DMS114 treated with DMSO at 0.1 percent for 48 hours (cell line): ENCODE data around the gene TYMS.
"Not testable (repeated sequence)": the region's sequence is repeated elsewhere in the genome, so short reads cannot be mapped to it uniquely, and the experiment has no call there.

Experiments used
- DNase-seq: peaks from one replicate; lab custom pipeline; 2025; ENCODE audit not compliant: unreplicated experiment; lab: John Stamatoyannopoulos, UW

The TYMS gene

DNA sequence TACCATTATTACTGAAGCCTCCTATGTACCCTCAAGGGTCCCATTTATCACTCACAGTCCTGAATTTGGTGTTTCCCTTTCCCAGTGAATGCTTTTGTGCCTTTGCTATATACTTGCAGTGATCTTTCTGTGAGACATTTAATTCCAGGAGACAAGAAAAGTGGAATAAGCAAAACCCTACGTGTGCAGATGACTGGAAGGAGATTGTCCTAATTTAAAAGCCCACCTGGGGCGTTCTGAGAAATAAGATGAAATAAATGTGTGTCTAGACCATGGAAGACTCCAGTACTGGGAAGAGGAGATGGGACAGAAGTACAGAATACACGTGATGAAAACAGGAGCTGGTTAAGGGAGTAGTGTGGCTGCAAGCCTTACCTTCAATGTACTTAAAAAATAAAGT, 19.3 kb downstream of the TYMS start:
- DNase-seq, result no peak

GRCh38 chr18:677145-677544, 19.7 kb downstream of the TYMS start:
- no peak for DNase-seq

- no peak for DNase-seq
Measured at GRCh38 chr18:677951-678381, 20.5 kb downstream of the TYMS start.

DNA sequence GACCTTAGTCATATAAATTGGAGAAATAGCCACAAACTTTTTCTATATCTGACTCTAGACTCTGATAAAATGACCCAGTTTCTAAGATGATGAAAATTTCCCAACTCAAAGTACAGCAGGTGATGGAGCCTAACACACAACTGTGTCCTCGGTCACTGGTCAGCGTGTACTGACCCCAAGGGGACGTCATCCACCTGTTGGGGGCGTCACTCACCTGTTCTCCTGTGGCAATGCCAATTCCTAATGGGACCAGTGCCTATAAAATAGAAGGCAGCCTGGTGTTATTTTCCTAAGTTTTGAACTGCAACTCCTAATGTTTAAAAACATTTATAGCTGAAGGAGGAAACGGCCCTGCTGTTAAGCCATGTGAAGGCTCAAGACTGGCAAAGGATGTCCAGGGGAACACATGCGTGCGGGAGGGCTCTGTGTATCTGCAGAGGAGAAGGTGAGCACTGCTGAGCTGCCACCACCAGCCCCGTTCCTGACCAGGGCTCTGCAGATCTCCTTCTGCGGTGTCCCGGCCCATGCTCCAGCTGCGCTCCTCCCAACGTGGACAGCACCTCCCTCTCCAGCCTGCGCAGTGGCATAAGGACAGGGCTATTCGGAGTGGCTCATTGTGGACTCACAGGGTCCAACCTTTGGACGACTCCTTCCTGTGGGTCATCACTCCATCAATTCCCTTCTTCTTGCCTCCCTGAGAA, 21.2 kb downstream of the TYMS start:
- DNase-seq, result no peak

DNA sequence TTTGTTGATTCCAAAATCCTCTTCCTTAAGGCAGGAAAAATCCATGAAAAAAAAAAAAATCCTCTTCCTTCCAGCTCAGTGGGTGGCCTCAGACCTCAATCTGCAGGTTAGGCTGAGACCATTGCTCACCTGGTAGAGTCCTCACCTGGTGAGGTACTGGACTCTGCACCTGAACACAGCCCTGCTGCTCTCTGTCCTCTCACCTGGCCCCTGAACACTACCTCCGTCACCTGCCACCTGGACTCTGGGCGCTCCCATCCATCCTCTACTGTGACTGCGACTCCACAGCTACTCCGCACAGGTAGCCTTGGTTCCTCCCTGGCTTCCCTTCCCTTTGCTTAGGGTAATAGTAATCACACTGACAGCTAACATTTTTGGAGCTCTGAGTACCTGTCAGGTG, 22.1 kb downstream of the TYMS start:
- DNase-seq, result no peak

DNA sequence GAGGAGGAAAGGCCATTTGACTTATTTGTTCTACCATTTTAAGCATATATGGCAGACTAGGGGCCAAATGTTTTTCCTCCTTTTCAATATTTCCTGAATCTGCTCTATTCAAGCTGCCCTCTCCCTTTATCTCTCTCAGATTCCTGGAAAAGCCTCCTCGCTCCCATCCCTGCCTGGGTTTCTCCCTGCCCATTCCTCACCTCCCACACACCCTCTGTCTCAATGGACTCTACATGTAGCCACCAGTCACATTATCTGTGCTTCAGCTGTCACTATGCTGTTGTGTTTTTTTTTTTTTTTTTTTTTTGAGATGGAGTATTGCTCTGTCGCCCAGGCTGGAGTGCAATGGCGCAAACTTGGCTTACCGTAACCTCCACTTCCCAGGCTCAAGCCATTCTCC, 22.9 kb downstream of the TYMS start:
- no peak for DNase-seq

DNA sequence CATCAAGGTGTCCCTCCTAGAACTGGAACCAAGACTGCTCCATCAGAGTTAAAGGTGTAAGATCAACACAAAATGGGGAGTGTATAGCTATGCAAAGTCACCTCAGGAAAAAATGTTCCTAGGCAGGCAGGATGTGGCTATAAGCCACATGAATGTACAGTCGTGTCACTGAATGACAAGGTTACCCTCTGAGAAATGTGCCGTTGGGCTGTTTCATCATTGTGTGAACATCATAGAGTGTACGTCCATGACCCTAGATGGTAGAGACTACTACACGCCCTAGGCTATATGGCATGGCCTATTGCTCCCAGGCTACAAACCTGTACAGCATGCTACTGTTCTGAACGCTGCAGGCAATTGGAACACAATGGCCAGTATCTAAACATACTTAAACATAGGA, 24.5 kb downstream of the TYMS start:
- no peak for DNase-seq

- not testable (repeated sequence) for DNase-seq
Measured at GRCh38 chr18:682416-682815, 25.0 kb downstream of the TYMS start.

- no peak for DNase-seq
Measured at GRCh38 chr18:682833-683232, 25.4 kb downstream of the TYMS start.

- no peak for DNase-seq
Measured at GRCh38 chr18:683531-683930, 26.1 kb downstream of the TYMS start.

DNA sequence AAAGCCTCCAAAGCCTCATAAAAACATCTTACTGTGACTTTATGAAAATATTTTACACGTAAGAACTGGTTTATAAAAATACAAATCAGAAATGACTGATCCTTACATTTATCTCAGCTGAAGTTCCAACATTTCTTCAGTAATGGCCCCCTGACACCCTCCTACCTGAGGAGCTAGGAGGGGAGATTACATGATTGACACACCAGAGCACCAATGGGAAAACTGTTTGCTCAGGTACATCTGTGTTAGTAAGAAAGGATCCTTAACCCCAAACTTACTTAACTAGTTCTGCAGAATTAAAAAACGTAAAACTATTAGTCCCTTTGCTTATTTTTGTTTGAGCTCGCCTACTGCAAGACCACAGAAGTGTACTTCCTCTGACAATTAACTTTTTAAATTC, 28.0 kb downstream of the TYMS start:
- no peak for DNase-seq

DNA sequence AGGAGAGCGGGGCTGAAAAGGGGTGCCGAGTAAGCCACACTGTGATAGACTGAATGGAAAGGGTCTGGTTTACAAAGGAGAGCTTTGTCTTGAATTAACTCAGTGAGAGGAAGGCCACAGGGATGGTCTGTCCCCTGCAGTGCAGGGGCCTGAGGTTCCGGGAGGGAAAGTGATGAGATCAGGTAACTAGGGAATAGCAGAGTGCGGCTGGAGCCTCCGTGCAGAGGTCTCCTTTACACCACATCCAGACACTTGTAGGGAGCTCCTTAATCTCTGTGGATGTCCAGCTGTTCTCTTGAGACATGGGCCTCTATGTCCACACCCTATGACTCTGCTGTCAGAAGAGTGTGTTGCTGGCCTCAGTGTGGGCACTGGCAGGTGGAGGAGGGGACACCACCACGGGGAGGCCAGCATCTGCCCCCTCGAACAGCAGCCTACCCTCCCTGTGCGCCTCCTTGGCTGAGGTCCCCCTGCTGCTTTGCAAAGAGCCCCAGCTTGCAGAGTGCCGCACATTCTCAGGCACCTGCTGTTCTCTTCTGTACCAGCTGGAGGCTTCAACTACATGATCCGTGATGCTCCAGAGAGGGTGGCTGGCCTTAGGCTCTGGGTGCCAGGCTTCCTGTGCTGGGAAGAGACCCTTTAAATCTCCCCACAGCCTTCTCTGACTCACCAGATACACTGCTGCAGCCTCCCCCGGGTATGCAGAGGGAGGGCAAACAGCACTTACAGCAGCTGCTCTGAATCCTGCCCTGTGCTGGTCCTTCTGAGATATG, 29.1 kb downstream of the TYMS start:
- no peak for DNase-seq

GRCh38 chr18:688323-688722, 30.9 kb downstream of the TYMS start:
- no peak for DNase-seq

- no peak for DNase-seq
Measured at GRCh38 chr18:692824-693223, 35.4 kb downstream of the TYMS start.

DNA sequence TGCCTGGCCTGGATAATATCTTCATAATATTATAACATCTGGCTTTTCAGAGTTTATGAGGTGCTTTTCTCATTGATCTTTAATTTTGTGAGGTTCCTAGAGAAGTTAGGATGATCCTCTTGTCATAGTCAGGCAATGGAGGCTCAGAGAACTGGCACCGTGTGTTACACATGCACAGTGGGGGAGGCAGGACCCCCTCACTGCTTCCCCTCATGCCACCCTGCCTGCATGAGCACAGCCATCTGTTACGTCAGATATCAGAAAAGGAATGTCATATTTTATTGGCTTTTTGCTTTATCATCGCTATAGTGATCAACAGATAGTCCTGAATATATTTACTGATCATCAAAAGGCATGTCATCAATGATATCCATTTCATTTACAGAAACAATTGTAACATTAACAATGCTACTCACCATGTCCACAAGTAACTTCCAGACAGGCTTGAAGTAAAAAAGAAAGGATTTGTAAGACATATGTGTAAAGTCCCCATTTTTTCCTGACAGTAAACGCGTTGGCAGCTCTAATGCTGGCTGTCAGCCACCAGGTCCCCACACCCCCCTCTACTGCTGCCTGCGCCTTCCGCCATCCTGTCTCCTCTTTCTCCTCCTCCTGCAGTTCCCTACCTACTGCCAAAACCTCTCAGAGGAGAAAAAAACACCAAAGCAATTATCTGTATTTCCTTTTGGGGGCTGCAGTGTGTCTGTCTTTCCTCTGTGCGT, 36.2 kb downstream of the TYMS start:
- DNase-seq, result no peak

DNA sequence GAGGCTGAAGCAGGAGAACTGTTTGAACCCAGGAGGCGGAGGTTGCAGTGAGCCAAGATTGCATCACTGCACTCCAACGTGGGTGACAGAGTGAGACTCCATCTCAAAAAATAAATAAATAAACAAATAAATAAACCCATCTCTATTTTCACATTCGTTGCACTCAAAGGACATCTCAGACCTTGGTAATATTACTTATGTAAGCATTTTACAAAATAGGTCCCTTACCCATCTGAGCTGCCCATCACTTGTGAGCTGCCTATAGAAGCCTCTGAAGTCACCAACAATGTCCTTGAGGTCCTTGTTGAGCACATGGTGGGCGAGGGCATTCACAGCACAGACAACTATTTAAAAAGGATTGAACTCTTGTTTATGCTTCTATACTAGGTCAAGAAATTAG, 39.6 kb downstream of the TYMS start:
- DNase-seq, result no peak

- no peak for DNase-seq
Measured at GRCh38 chr18:697800-698199, 40.3 kb downstream of the TYMS start.

GRCh38 chr18:703213-703967, 45.9 kb downstream of the TYMS start:
- no peak for DNase-seq

DNA sequence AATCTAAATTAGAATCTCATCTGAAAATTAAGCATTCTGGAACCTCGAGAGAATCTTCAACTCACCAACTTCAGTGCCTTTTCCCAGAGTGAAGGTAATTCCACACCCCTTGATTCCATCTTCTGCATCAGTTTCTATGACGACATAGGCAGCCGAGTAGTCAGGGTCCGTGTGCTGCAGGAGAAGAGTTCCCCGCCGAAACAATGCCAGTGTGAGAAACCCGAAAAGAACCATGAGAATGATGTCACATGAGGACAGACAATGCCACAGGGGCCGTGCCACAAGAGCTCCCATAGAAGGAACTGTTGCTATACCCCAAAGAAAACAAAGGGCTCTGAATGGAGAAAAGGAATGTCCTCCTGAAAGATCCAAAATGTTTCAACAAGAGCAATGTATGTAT, 49.0 kb downstream of the TYMS start:
- no peak for DNase-seq

GRCh38 chr18:708096-708495, 50.6 kb downstream of the TYMS start:
- no peak for DNase-seq

DNA sequence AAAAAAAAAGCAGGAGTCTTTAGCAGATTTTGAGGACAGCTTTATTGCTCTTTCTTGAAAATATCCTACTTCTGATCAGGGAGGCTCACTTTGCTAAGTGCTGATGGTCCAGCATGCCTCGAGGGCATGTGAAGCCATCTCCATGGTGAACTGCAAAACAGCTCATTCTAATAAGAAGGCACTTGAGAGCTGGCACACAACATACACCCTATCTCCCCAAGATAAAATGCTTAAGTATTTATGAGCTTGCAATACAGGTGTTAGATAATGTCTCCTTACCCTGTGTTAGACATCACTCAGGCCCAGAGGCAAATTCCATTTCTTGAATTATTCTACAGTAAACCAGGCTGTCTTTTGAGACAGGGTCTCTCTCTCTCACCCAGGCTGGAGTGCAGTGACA, 52.3 kb downstream of the TYMS start:
- no peak for DNase-seq
